H9 (cell line): ENCODE data around the gene AZGP1. TPM values are rescaled to one million over a fixed set of nuclear protein-coding genes. Genes with fewer than 3 reads are reported as not detected.

Experiments used
- DNase-seq: peaks from one replicate; pipeline ENCODE4 v3.0.0-alpha.2; 2017
- H2AFZ ChIP-seq: one replicate; pipeline ENCODE4 v1.6.1; 2013; ENCODE audit warnings: mild to moderate bottlenecking, low read length, control low read depth, moderate library complexity
- H2AK5ac ChIP-seq: 2 replicates; pipeline ENCODE4 v1.6.1; 2013; ENCODE audit warnings: low read length, control low read depth, mixed read lengths; ENCODE audit not compliant: insufficient read length
- H2BK120ac ChIP-seq: one replicate; pipeline ENCODE4 v1.6.1; 2013; ENCODE audit warnings: low read depth, mild to moderate bottlenecking, low read length, control low read depth, inconsistent platforms; ENCODE audit not compliant: poor library complexity, severe bottlenecking
- H2BK12ac ChIP-seq: 2 replicates; pipeline ENCODE4 v1.6.1; 2013; ENCODE audit warnings: low read length, control low read depth, mixed read lengths, low read depth; ENCODE audit not compliant: insufficient read length
- H2BK15ac ChIP-seq: 2 replicates; pipeline ENCODE4 v1.6.1; 2013; ENCODE audit warnings: low read depth, low read length, control low read depth
- H2BK20ac ChIP-seq: one replicate; pipeline ENCODE4 v1.6.1; 2013; ENCODE audit warnings: low read depth, mild to moderate bottlenecking, low read length, control low read depth, inconsistent platforms; ENCODE audit not compliant: poor library complexity, severe bottlenecking
- H2BK5ac ChIP-seq: 2 replicates; pipeline ENCODE4 v1.6.1; 2013; ENCODE audit warnings: low read length, control low read depth, mixed read lengths; ENCODE audit not compliant: insufficient read length
- H3K14ac ChIP-seq: 2 replicates; pipeline ENCODE4 v1.6.1; 2013; ENCODE audit warnings: low read length, control low read depth; ENCODE audit not compliant: insufficient read depth
- H3K18ac ChIP-seq: 2 replicates; pipeline ENCODE4 v1.6.1; 2013; ENCODE audit warnings: low read depth, mild to moderate bottlenecking, mixed read lengths, low read length, control low read depth; ENCODE audit not compliant: insufficient read length
- H3K23ac ChIP-seq: 2 replicates; pipeline ENCODE4 v1.6.1; 2013; ENCODE audit warnings: low read length, control low read depth, mixed read lengths, low read depth; ENCODE audit not compliant: insufficient read length
- H3K23me2 ChIP-seq: 2 replicates; pipeline ENCODE4 v1.6.1; 2013; ENCODE audit warnings: low read depth, mild to moderate bottlenecking, mixed read lengths, low read length, control low read depth; ENCODE audit not compliant: insufficient read length, poor library complexity, severe bottlenecking
- H3K27ac ChIP-seq: 2 replicates; pipeline ENCODE4 v1.5.1; 2013; ENCODE audit warnings: low read length, control low read depth, mixed read lengths, low read depth; ENCODE audit not compliant: insufficient read length
- H3K27me3 ChIP-seq: 2 replicates; pipeline ENCODE4 v1.6.1; 2013; ENCODE audit warnings: low read length, control low read depth, inconsistent platforms; ENCODE audit not compliant: insufficient read depth
- H3K4ac ChIP-seq: 2 replicates; pipeline ENCODE4 v1.6.1; 2013; ENCODE audit warnings: low read depth, mild to moderate bottlenecking, control low read depth, inconsistent platforms, low read length, moderate library complexity
- H3K4me1 ChIP-seq: 2 replicates; pipeline ENCODE4 v1.6.1; 2013; ENCODE audit warnings: low read length, control low read depth, inconsistent platforms; ENCODE audit not compliant: insufficient read depth
- H3K4me2 ChIP-seq: 2 replicates; pipeline ENCODE4 v1.6.1; 2013; ENCODE audit warnings: low read length, control low read depth, mixed read lengths; ENCODE audit not compliant: insufficient read length, insufficient read depth
- H3K56ac ChIP-seq: 2 replicates; pipeline ENCODE4 v1.6.1; 2013; ENCODE audit warnings: low read depth, mild to moderate bottlenecking, mixed read lengths, low read length, control low read depth; ENCODE audit not compliant: insufficient read length
- H3K79me1 ChIP-seq: 2 replicates; pipeline ENCODE4 v1.6.1; 2013; ENCODE audit warnings: low read depth, mild to moderate bottlenecking, moderate library complexity, low read length, control low read depth, inconsistent platforms; ENCODE audit not compliant: insufficient read depth, poor library complexity, severe bottlenecking
- H3K79me2 ChIP-seq: 2 replicates; pipeline ENCODE4 v1.6.1; 2013; ENCODE audit warnings: low read length, control low read depth, inconsistent platforms; ENCODE audit not compliant: insufficient read depth
- H3K9ac ChIP-seq: 2 replicates; pipeline ENCODE4 v1.6.1; 2013; ENCODE audit warnings: low read length, control low read depth, mixed read lengths; ENCODE audit not compliant: insufficient read length; ENCODE audit errors: extremely low read depth
- H3K9me3 ChIP-seq: one replicate; pipeline ENCODE4 v1.6.1; 2013; ENCODE audit warnings: low read depth, low read length, inconsistent platforms; ENCODE audit not compliant: control insufficient read depth
- H3T11ph ChIP-seq: one replicate; pipeline ENCODE4 v1.6.1; 2013; ENCODE audit warnings: mild to moderate bottlenecking, low read length, control low read depth, inconsistent platforms
- H4K20me1 ChIP-seq: one replicate; pipeline ENCODE4 v1.6.1; 2013; ENCODE audit not compliant: control insufficient read depth, insufficient read length, insufficient read depth
- H4K5ac ChIP-seq: 2 replicates; pipeline ENCODE4 v1.6.1; 2013; ENCODE audit warnings: low read depth, mild to moderate bottlenecking, mixed read lengths, low read length, control low read depth; ENCODE audit not compliant: insufficient read length
- H4K8ac ChIP-seq: replicated peaks from 2 replicates; pipeline ENCODE4 v1.6.1; 2013; ENCODE audit warnings: low read length, control low read depth, mixed read lengths, low read depth; ENCODE audit not compliant: insufficient read length
- H4K91ac ChIP-seq: 2 replicates; pipeline ENCODE4 v1.6.1; 2013; ENCODE audit warnings: low read depth, mild to moderate bottlenecking, moderate library complexity, mixed read lengths, low read length, control low read depth; ENCODE audit not compliant: insufficient read length
- H3K27ac Mint-ChIP-seq, 3 experiments: 2 replicates in 2 of 3; 3 replicates in 1 of 3; pipeline ENCODE4 v1.8.0; 2020 to 2021; ENCODE audit warnings: mixed read lengths in 3 of 3, mild to moderate bottlenecking in 1 of 3, moderate library complexity in 1 of 3
- H3K27me3 Mint-ChIP-seq: 2 replicates; pipeline ENCODE4 v1.8.0; 2021; ENCODE audit warnings: low read depth, mild to moderate bottlenecking, moderate library complexity, mixed read lengths
- H3K36me3 Mint-ChIP-seq, 3 experiments: 2 replicates in 2 of 3; 3 replicates in 1 of 3; pipeline ENCODE4 v1.8.0; 2020 to 2021; ENCODE audit warnings: low read depth in 3 of 3, mixed read lengths in 3 of 3; ENCODE audit not compliant: insufficient read depth in 1 of 3
- H3K4me1 Mint-ChIP-seq, 2 experiments: 2 replicates each; pipeline ENCODE4 v1.8.0; 2020; ENCODE audit warnings: mixed read lengths in 2 of 2
- H3K4me3 Mint-ChIP-seq, 2 experiments: 2 replicates in 1 of 2; 3 replicates in 1 of 2; pipeline ENCODE4 v1.8.0; 2020 to 2021; ENCODE audit warnings: mild to moderate bottlenecking in 2 of 2, mixed read lengths in 2 of 2, moderate library complexity in 1 of 2
- H3K9me3 Mint-ChIP-seq, 2 experiments: 2 replicates in 1 of 2; 3 replicates in 1 of 2; pipeline ENCODE4 v1.8.0; 2020; ENCODE audit warnings: mild to moderate bottlenecking in 2 of 2, mixed read lengths in 2 of 2, moderate library complexity in 1 of 2
- WGBS: extraction: QIAGEN DNeasy Blood & Tissue Kit; methylation state at CpG from one replicate; pipeline ENCODE4 v1.1.7; 2013; ENCODE audit warnings: missing lambda C conversion rate, low lambda C conversion rate, mixed read lengths; ENCODE audit not compliant: insufficient read length; ENCODE audit errors: extremely low coverage; 5-methylcytosine and 5-hydroxymethylcytosine counted together
- total RNA-seq: library from RNA; stranded (reverse); gene quantifications from 2 replicates; pipeline ENCODE4 v1.2.1, GENCODE V29; 2021
- TF ChIP-seq, protein P1 (sequence below): fragments of 200-600 bp; sonication (generic); conservative IDR thresholded peaks from 3 replicates; pipeline ENCODE4 v1.8.0; 2021; ENCODE audit warnings: antibody characterized with exemption, mild to moderate bottlenecking

Gene AZGP1
- total RNA-seq, 1 experiment from 2014 or later, result not detected

- H2BK15ac ChIP-seq, result no peak overlapping the region
- no peak overlapping the region for H3K27ac ChIP-seq
- no peaks in the 10 kb centered on the region for H3K4me1 ChIP-seq
- H3K4me2 ChIP-seq, result peak overlapping the region; percentile 36
- H3K79me2 ChIP-seq, result no peaks in the 10 kb centered on the region
- H3K27me3 ChIP-seq, result no peaks in the 10 kb centered on the region
- no peak overlapping the region for H4K5ac ChIP-seq
- H3K18ac ChIP-seq, result no peak overlapping the region
- H4K8ac ChIP-seq, result no peak overlapping the region
- H3K4ac ChIP-seq, result no peak overlapping the region
- TF ChIP-seq, protein P1, sequence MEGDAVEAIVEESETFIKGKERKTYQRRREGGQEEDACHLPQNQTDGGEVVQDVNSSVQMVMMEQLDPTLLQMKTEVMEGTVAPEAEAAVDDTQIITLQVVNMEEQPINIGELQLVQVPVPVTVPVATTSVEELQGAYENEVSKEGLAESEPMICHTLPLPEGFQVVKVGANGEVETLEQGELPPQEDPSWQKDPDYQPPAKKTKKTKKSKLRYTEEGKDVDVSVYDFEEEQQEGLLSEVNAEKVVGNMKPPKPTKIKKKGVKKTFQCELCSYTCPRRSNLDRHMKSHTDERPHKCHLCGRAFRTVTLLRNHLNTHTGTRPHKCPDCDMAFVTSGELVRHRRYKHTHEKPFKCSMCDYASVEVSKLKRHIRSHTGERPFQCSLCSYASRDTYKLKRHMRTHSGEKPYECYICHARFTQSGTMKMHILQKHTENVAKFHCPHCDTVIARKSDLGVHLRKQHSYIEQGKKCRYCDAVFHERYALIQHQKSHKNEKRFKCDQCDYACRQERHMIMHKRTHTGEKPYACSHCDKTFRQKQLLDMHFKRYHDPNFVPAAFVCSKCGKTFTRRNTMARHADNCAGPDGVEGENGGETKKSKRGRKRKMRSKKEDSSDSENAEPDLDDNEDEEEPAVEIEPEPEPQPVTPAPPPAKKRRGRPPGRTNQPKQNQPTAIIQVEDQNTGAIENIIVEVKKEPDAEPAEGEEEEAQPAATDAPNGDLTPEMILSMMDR, result no peak
- H3T11ph ChIP-seq, result no peak overlapping the region
- H2BK120ac ChIP-seq, result no peak overlapping the region
- no peak overlapping the region for H3K9ac ChIP-seq
- H4K20me1 ChIP-seq, result no peaks in the 10 kb centered on the region
- H3K23ac ChIP-seq, result no peak overlapping the region
- DNase-seq, result no peak
- no peak overlapping the region for H2AFZ ChIP-seq
- no peaks in the 10 kb centered on the region for H3K23me2 ChIP-seq
- H3K56ac ChIP-seq, result no peak overlapping the region
- Mint-ChIP-seq H3K27ac (no peak overlapping the region), H3K36me3 (no peaks in the 10 kb centered on the region), H3K27me3 (peaks cover 12% of the 10 kb centered on the region), H3K9me3 (no peaks in the 10 kb centered on the region; a peak in 3 of 5 replicates), H3K4me1 (peaks cover 5 to 6% of the 10 kb centered on the region in 2 experiments), H3K4me3 (peak overlapping the region; percentile 45 to 51; a peak in 4 of 5 replicates)
- H2AK5ac ChIP-seq, result no peak overlapping the region
- H2BK20ac ChIP-seq, result no peak overlapping the region
- H3K79me1 ChIP-seq, result no peaks in the 10 kb centered on the region
- H2BK12ac ChIP-seq, result no peak overlapping the region
- H3K14ac ChIP-seq, result no peak overlapping the region
- H3K9me3 ChIP-seq, result no peaks in the 10 kb centered on the region
- WGBS, result no CpG with 5 or more reads among the region's 14 CpGs
- no peak overlapping the region for H2BK5ac ChIP-seq
- H4K91ac ChIP-seq, result no peak overlapping the region
Measured at GRCh38 chr7:99990460-99990852, 14.6 kb upstream of the AZGP1 start.
